ENCODE results near the gene HOXC9.

Gene HOXC9

GRCh38 chr12:54030889-54031471 lies 31.0 kb downstream of the HOXC9 start:
- Histone ChIP-seq H3K4me3 (peak overlapping the region in 1 of 7 experiments; percentile 1), H3K27ac (peak overlapping the region in 9 of 21 experiments; percentile 33 to 88 (median 81))

GRCh38 chr12:54031480-54031879 lies 31.5 kb downstream of the HOXC9 start:
- H3K4me3 ChIP-seq: no peak overlapping the region
- peak overlapping the region in 8 of 21 experiments; percentile 64 to 88 (median 81) for H3K27ac ChIP-seq

- no peak overlapping the region for H3K4me3 ChIP-seq
Observed at GRCh38 chr12:54032086-54032619, 32.2 kb downstream of the HOXC9 start.

GRCh38 chr12:54032627-54033100 lies 32.7 kb downstream of the HOXC9 start, which contains the start of gene HOXC5:
HOXC5 (plus strand) TSS chr12:54033050; CDS start chr12:54033123, 73 bp downstream.
- H3K27ac ChIP-seq: peak within 1 kb of the TSS in 8 of 21 experiments; percentile 1 to 88 (median 81)
- peak within 1 kb of the TSS; percentile 14 to 36 (median 30) for H3K4me3 ChIP-seq

More at GRCh38 chr12:54032086-54032619, 32.2 kb downstream of the HOXC9 start:
- peak overlapping the region in 6 of 21 experiments; percentile 75 to 88 (median 84) for H3K27ac ChIP-seq

- Histone ChIP-seq H3K4me3 (peak overlapping the region; percentile 14 to 36 (median 30)), H3K27ac (peak overlapping the region in 7 of 21 experiments; percentile 1 to 82 (median 55))
Observed at GRCh38 chr12:54033106-54033979, 33.4 kb downstream of the HOXC9 start.

- peak overlapping the region in 7 of 21 experiments; percentile 1 to 82 (median 55) for H3K27ac ChIP-seq
- peak overlapping the region in 6 of 7 experiments; percentile 22 to 36 (median 32) for H3K4me3 ChIP-seq
Observed at GRCh38 chr12:54033980-54034784, 34.2 kb downstream of the HOXC9 start.

GRCh38 chr12:54034785-54035310 lies 34.9 kb downstream of the HOXC9 start:
- Histone ChIP-seq H3K4me3 (peak overlapping the region in 1 of 7 experiments; percentile 30), H3K27ac (peak overlapping the region in 6 of 21 experiments; percentile 46 to 82 (median 56))

GRCh38 chr12:54035568-54036264 lies 35.8 kb downstream of the HOXC9 start:
- Histone ChIP-seq H3K4me3 (no peak overlapping the region), H3K27ac (peak overlapping the region in 1 of 21 experiments; percentile 55)

GRCh38 chr12:54036620-54037359 lies 36.8 kb downstream of the HOXC9 start:
- Histone ChIP-seq H3K27ac (peak overlapping the region in 2 of 21 experiments; percentile 14 to 81), H3K4me3 (no peak overlapping the region)

GRCh38 chr12:54037360-54038283 lies 37.7 kb downstream of the HOXC9 start:
- no peak overlapping the region for H3K4me3 ChIP-seq
- peak overlapping the region in 4 of 21 experiments; percentile 28 to 81 (median 57) for H3K27ac ChIP-seq

GRCh38 chr12:54038284-54038870 lies 38.4 kb downstream of the HOXC9 start:
- peak overlapping the region in 4 of 21 experiments; percentile 28 to 81 (median 57) for H3K27ac ChIP-seq
- no peak overlapping the region for H3K4me3 ChIP-seq

GRCh38 chr12:54038871-54039414 lies 39.0 kb downstream of the HOXC9 start:
- no peak overlapping the region for H3K4me3 ChIP-seq
- H3K27ac ChIP-seq: peak overlapping the region in 5 of 21 experiments; percentile 28 to 81 (median 55)

- H3K27ac ChIP-seq: peak overlapping the region in 3 of 21 experiments; percentile 40 to 55 (median 50)
- H3K4me3 ChIP-seq: no peak overlapping the region
Observed at GRCh38 chr12:54039417-54040147, 39.6 kb downstream of the HOXC9 start.

GRCh38 chr12:54040148-54040494 lies 40.2 kb downstream of the HOXC9 start:
- Histone ChIP-seq H3K27ac (peak overlapping the region in 2 of 21 experiments; percentile 40 to 55), H3K4me3 (no peak overlapping the region)

GRCh38 chr12:54040648-54041047 lies 40.7 kb downstream of the HOXC9 start:
- no peak overlapping the region for H3K27ac ChIP-seq
- no peak overlapping the region for H3K4me3 ChIP-seq
